ENCODE data around the gene NTRK3.

Gene NTRK3

DNA sequence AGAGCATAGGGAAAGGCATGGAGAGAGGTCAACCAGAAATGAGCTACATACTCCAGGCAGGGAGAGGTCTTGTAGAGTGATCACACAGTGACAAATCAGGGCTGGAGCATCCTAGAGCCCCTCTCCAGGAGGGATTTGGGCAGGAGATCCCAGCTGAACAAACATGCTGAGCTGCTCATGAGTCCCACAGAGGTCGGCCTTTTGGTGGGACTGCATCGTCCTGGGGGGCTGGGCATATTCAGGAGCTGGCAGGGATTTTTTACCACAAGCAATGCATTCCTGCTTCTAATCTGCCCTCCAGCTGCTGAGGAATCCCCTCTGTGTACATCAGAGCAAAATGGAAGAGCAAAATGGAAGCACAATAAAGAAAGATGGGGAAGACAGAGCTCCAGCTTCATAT, 94.9 kb downstream of the NTRK3 start:
- no peak for DNase-seq
- TF ChIP-seq POLR2A (IDR thresholded peaks at IDR 0.05; ENCODE audit: low read length) (no peak), GATA1 (IDR thresholded peaks at IDR 0.05; ENCODE audit: low read depth, low read length) (no peak)

- DNase-seq: no peak
- no peak for TF ChIP-seq POLR2A (IDR thresholded peaks at IDR 0.05; ENCODE audit: low read length)
- no peak for TF ChIP-seq GATA1 (IDR thresholded peaks at IDR 0.05; ENCODE audit: low read depth, low read length)
These were observed 101.2 kb downstream of the NTRK3 start for GRCh38 chr15:88155310-88155709.

DNA sequence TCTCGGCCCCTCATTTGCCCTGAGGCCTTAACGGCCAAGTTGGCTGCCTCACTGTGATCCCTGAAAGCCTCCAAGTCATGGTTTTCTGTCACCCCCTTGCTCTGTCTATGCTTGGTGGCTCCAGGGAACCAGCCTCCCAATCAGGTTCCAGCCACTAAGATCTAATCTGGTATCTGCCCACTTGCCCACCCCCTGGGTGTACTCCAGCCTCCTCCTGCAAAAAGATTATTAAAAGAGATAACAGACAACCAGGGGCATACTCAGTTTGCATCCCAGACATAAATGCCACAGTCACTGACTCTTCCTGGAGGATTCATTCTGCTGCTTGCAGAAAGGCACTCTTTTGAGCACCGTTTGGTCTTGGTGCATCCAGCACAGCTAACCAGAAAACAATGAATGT, 103.9 kb downstream of the NTRK3 start:
- DNase-seq: no peak
- TF ChIP-seq GATA1 (IDR thresholded peaks at IDR 0.05; ENCODE audit: low read depth, low read length) (no peak), POLR2A (IDR thresholded peaks at IDR 0.05; ENCODE audit: low read length) (no peak)

DNA sequence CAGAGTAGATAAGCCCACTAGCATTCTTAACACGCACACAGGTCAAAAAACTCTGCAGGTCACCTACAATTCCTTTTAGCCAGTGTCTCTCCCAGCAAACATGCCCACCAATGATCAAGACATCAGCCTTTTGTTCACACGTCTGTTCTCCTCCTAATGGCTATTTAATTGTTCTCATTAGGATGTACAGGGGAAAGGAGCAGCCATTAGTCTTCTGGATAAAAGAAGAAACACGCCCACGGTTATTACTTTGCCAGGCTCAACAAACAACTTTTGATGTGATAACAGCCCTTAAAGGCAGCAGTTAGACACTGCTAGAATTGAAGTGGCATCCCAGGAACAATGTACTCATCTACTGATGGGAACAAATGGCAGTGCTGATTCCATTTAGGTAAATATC, 108.8 kb downstream of the NTRK3 start:
- TF ChIP-seq POLR2A (IDR thresholded peaks at IDR 0.05; ENCODE audit: low read length): no peak
- TF ChIP-seq GATA1 (IDR thresholded peaks at IDR 0.05; ENCODE audit: low read depth, low read length): no peak
- DNase-seq: no peak

DNA sequence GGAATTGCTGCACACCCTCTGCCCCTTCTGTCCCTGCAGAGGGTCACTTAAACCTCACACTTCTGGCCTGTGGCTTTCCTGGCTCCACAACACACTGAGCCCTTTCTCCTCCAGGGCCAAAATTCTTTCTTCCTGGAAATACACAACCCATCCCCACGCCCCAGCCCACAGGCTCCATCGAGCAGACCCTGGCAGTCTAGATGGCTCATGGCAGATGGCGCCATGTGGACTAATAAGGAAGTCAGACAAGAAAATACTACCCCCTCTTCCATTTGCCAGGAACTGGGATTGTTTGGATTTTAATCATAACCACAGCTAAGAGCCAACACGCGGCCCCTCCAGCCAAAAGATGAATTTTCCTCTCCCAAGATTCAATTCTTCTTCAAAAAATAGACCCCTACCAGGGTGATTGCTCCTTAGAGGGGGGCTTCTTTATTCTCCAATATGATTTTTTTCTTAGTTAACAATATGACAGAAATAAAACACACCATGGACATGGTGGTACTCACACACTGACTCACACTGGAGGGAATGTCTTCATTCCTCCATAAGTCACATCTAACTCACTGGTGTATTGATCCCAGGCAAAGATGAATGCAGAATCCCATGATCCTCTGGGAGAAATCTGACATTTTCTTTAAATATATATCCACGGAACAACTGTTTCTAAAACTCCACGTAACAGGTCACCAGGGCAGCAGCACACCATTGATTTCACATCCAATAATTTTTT, 111.5 kb downstream of the NTRK3 start:
- DNase-seq: no peak
- TF ChIP-seq POLR2A (IDR thresholded peaks at IDR 0.05; ENCODE audit: low read length) (no peak), GATA1 (IDR thresholded peaks at IDR 0.05; ENCODE audit: low read depth, low read length) (no peak)

- TF ChIP-seq POLR2A (IDR thresholded peaks at IDR 0.05; ENCODE audit: low read length) (no peak), GATA1 (IDR thresholded peaks at IDR 0.05; ENCODE audit: low read depth, low read length) (no peak)
- DNase-seq: no peak
These were observed 114.4 kb downstream of the NTRK3 start for GRCh38 chr15:88142121-88142520.

- DNase-seq: no peak
- TF ChIP-seq GATA1 (IDR thresholded peaks at IDR 0.05; ENCODE audit: low read depth, low read length) (no peak), POLR2A (IDR thresholded peaks at IDR 0.05; ENCODE audit: low read length) (no peak)
These were observed 115.2 kb downstream of the NTRK3 start for GRCh38 chr15:88141269-88141889.

DNA sequence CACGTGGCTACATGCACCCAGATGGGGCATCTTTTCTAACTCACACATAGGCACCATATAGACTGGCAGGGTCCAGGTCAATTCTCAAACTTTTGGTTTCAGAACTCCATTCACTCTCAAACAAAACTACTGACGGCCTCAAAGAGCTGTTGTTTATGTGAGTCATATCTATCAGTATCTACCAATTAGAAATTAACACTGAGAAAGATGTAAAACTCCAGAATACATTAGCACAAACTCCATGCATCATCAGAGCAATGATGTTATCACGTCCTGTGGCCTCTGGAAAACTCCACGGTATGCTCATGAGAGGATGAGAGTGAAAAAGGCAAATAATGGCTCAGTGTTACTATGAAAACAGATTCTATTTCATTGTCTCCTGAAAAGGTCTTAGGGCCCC, 116.1 kb downstream of the NTRK3 start:
- TF ChIP-seq GATA1 (IDR thresholded peaks at IDR 0.05; ENCODE audit: low read depth, low read length) (no peak), POLR2A (IDR thresholded peaks at IDR 0.05; ENCODE audit: low read length) (no peak)
- DNase-seq: no peak

GRCh38 chr15:88139936-88140335, 116.6 kb downstream of the NTRK3 start:
- no peak for DNase-seq
- TF ChIP-seq GATA1 (IDR thresholded peaks at IDR 0.05; ENCODE audit: low read depth, low read length) (no peak), POLR2A (IDR thresholded peaks at IDR 0.05; ENCODE audit: low read length) (no peak)

DNA sequence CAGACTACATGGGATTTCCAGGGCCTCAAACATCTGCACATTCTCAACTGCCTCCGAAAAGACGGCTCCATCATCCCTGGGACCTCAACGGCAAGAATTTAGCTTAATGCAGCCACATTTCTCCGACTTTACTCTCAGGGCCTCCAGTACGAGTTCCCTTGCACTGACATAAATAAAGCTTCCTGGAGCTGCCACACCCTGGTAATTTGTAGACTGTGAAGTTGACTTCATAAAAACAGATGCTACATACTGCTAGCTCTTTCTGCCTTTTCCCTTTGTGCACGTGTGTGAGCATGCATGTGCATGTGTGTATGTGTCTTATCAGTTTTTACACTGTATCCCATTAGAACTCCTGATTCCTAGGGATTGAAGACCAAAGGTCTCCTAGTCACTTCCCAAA, 122.7 kb downstream of the NTRK3 start:
- TF ChIP-seq POLR2A (IDR thresholded peaks at IDR 0.05; ENCODE audit: low read length) (no peak), GATA1 (IDR thresholded peaks at IDR 0.05; ENCODE audit: low read depth, low read length) (no peak)
- no peak for DNase-seq

GRCh38 chr15:88132499-88132898, 124.0 kb downstream of the NTRK3 start:
- DNase-seq: no peak
- TF ChIP-seq GATA1 (IDR thresholded peaks at IDR 0.05; ENCODE audit: low read depth, low read length) (no peak), POLR2A (IDR thresholded peaks at IDR 0.05; ENCODE audit: low read length) (no peak)

DNA sequence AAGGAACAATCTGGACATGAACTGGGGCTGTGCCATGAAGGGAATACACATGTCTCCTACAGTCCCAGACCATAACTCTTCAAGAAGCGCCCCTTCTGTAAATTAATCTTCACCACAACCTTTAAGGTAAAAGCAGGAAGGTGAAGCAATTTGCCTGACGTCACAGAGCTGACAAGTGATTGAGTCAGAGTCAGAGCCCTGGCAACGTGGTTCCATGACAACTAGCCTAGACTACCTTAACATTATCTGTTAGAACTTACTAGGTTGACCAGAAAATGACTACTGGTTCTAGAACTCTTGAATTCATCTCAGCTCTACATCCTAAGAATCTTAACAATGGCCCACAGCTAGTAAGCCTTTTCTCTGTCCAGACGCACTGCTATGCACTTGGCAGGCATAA, 124.6 kb downstream of the NTRK3 start:
- TF ChIP-seq GATA1 (IDR thresholded peaks at IDR 0.05; ENCODE audit: low read depth, low read length) (no peak), POLR2A (IDR thresholded peaks at IDR 0.05; ENCODE audit: low read length) (no peak)
- DNase-seq: no peak

DNA sequence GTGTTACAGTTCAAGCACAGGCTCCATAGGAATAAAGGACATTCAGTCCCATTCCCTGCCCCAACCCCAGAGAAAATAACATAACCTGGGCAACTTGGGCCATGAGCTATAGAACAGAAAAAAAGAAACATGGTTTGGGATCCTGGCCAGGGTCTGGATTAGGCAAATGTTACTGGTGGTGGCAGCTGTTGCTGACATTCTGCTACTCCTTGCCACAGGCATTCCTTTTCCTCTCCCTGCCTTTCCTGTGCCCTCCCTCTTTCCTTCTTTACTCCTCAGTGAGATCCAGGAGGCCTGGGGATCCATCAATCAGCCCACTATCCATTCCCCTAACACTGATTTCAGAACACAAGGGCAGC, 129.1 kb downstream of the NTRK3 start:
- DNase-seq: no peak
- TF ChIP-seq GATA1 (IDR thresholded peaks at IDR 0.05; ENCODE audit: low read depth, low read length) (no peak), POLR2A (IDR thresholded peaks at IDR 0.05; ENCODE audit: low read length) (no peak)

DNA sequence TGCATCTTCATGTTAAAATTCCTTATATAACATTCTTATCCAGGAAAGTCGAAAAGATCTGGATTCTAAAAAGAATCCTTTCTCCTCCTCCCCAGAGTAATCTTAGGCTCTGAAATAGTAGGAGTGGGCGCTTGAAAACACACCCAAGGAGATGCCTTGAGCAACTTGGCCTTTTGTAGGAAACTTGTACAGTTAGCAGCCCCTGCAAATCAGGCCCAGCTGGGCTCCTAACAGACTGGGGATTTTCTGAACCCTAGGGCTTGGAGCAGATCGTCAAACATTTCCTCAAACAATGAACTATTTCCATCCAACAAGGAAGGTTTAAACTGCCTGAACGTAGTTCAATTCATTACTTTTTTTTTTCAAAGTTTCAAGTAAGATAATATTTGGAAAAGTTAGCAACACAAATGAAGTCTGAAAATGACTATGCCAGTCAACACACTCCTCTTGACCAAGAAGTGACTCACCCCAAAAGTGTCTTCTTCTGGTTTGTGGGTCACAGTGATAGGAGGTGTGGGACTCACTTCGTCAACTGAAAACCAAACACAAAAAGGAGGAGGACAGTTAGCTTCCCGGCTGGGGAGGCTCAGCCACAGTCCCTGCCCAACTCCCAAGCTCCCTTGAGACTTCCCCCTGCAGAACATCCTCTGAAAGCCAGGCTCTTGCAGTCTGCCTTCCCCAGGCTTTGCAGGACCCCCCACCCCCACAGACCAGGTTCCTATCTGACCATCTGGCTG, 129.7 kb downstream of the NTRK3 start:
- TF ChIP-seq GATA1 (IDR thresholded peaks at IDR 0.05; ENCODE audit: low read depth, low read length) (no peak), POLR2A (IDR thresholded peaks at IDR 0.05; ENCODE audit: low read length) (no peak)

GRCh38 chr15:88125576-88125975, 131.0 kb downstream of the NTRK3 start:
- no peak for DNase-seq
- TF ChIP-seq GATA1 (IDR thresholded peaks at IDR 0.05; ENCODE audit: low read depth, low read length) (no peak), POLR2A (IDR thresholded peaks at IDR 0.05; ENCODE audit: low read length) (no peak)

More for the DNA sequence above, 129.7 kb downstream of the NTRK3 start:
- DNase-seq: no peak

Measured in erythroblast (primary cell).